ENCODE measurements around the gene WDR74.

GRCh38 chr11:62888406-62888805 is 49.0 kb upstream of the WDR74 start:
- TF ChIP-seq CTCF (IDR thresholded peaks at IDR 0.05) (no peak), ZFX (IDR thresholded peaks at IDR 0.05; ENCODE audit: borderline replicate concordance) (no peak)

Data from 22Rv1 (cell line).